Stimulated activated CD4-positive, alpha-beta T cell treated with anti-CD3 and anti-CD28 coated beads, Interleukin-1b, Interleukin-23, amount 100 ng/mL, for 24 hours (primary cell): ENCODE data around the gene GRIK5.
A peak's percentile ranks its signal among the peaks of the same experiment; 100 is the strongest.
"Not testable (repeated sequence)": the region's sequence is repeated elsewhere in the genome, so short reads cannot be mapped to it uniquely, and the experiment has no call there.

Experiments used
- DNase-seq, 4 experiments: peaks; one replicate each; pipeline ENCODE4 v3.0.0-alpha.2; 2020; ENCODE audit warnings: low read depth in 4 of 4, low spot score in 1 of 4

The GRIK5 gene

DNA sequence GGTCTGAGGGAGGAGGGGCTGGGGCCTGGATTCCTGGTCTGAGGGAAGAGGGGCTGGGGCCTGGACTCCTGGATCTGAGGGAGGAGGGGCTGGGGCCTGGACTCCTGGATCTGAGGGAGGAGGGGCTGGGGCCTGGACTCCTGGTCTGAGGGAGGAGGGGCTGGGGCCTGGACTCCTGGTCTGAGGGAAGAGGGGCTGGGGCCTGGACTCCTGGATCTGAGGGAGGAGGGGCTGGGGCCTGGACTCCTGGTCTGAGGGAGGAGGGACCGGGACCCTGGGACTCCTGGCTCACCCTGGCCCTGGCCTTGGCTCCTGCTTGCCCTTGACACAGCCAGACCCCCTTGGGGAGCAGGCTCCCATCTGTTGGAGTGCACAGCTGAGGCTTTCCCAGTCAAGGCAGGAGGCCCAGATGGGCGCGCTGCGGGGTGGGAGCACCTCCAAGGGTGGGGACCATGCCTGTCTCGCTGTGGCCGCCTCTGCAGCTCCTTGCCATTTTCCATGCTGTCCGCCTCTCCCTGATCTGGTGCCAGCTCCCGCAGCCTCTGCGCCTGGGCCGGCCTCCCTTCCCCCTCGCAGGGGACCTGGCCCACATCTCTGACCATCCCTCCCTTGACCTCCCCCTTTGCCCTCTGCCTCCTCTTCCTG, 78.0 kb downstream of the GRIK5 start:
- not testable (repeated sequence) for DNase-seq

DNA sequence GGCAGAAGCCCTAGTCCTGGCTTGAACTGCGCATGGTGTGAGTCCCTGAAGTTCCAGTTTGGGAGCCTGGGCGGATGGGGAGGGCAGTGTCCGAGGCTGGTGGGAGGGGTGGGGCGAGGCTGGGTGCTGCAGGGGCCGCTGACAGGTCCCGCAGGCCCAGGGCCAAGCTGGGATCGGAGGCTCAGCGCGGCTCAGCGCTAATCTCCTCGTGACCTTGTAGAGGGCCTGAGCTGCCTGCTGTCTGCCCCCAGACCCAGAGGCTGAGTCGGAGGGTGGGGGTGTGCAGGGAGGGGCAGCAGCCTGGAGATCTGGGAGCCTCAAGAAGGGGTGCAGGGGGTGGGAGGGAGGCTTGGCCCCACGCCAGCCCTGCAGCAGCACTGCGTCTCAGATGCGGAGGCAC, 79.0 kb downstream of the GRIK5 start:
- DNase-seq = no peak

DNA sequence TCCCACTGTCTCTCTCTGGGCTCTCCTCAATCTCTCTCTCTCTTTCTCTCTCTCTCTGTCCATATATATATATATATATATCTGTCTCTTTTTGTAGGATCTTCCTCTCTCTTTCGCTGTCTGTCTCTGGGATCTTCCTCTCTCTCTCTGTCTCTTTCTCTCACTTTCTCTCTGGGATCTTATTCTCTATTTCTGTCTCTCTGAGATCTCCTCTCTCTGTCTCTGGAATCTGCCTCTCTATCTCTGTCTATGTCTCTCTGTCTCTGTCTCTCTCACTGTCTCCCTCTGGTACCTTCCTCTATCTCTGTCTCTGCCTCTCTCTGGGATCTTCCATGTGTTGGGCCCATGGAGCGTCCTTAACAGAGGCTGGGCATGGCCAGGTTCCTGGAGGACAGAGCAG, 79.4 kb downstream of the GRIK5 start:
- DNase-seq = no peak

DNA sequence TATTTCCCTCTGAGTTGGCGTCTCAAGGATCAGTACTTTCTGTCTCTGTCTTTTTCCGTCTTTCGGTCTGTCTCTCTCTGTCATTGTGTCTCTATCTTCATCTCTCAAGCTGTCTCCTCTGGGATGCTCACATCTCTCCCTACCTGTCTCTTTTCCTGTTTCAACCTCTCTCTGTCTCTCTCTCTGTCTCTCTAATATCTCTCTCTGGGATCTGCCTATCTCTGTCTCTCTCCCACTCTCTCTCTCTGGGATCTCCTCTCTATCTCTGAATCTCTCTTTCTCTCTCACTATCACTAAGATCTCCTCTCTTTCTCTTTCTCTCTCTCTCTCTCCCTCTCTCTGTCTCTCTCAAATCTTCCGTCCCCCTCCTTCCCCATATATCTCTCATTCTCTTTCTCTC, 80.0 kb downstream of the GRIK5 start:
- no peak for DNase-seq

DNA sequence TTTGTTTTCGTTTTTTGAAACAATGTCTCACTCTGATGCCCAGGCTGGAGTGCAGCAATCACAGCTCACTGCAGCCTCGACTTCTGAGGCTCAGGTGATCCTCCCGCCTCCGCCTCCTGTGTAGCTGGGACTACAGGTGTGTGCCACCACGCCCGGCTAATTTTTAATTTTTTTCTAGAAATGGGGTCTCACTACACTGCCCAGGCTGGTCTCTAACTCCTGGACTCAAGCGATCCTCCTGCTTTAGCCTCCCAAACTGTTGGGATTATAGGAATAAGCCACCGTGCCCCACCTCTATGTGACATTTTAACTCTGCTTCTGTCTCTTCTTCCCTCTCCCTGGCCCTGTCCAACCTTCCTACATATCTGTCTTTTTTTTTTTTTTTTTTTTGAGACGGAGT, 81.1 kb downstream of the GRIK5 start:
- no peak for DNase-seq

DNA sequence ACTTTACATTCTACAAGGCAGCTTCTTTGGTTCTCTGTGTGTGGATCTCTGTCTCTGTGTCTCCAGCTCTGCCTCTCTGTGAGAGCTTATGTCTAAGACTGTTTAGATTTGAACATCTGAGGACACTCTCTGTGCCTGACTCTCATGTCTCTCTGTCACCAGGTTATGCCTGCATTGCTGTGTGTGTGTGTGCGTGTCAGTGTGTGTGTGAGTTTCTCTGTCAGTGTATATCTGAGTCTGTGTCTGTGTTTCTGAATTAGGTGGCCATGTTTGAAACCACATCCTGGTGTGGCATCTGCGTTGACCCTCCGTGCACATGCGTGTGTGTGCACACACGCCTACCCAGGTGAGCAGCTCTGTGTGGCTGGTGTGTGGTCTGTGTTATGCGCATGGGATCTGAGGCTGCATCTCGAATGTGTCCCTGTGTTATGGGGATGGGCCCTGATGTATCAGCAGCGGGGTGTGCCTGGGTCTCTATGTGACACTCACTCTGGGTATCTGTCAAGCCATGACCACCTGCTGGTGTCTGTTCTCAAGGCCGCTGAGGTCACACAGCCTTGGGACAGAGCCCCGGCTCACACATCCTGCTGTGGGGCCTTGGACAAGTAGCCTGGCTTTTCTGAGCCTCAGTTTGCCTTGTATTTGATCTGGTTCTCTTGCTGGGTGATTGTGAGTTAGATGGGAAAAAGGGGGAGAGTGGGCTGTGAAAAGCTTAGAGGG, 82.7 kb downstream of the GRIK5 start:
- DNase-seq = no peak

DNA sequence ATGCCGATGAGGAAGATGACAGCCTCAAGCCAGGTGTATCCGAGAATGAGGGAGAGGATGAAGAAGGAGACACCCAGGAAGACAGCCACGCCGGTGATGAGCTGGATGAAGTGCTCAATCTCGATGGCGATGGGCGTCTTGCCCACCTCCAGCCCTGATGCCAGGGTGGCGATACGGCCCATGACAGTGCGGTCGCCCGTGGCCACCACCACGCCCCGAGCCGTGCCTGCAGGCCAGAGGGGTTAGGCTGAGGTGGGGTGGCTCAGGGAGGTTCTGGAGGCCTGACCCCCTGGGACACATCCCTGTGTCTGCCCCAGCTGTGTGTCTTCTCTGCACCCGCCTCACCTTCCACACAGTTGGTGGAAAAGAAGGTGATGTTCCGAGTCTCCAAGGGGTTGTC, 85.0 kb downstream of the GRIK5 start:
- DNase-seq = no peak

DNA sequence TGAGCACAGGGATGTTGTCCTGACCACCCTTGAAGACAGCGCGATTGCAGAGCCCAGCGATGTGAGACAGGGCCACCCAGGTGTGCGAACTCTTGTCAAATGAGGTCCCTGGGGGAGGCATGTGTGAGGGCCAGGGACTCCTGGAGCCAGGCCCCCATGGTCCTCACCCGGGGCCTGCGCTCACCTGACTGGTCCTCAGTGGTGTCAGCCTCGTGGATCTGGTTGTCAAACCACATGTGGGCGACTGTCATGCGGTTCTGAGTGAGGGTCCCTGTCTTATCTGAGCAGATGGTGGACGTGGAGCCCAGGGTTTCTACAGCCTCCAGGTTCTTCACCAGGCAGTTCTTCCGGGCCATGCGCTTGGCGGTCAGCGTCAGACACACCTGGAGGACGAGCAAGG, 88.3 kb downstream of the GRIK5 start:
- DNase-seq = no peak

DNA sequence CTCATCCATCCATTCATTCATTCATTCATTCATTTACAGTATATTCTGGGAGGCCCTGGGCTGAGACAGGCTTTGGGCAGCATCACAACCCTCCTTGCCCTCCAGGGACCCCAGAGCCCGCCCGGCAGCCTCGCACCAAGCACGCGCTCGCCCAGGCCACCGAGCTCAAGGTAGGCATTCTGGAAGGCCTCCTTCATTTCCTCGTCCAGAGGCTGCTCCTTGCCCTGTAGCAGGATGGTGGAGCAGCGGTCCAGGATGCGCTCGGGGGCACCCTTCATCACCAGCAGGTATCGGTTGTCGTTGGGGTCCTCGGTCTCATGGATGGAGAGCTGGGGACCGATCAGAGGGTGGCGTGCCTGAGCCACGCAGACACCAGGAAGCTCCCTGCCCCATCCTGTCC, 91.5 kb downstream of the GRIK5 start:
- no peak for DNase-seq

DNA sequence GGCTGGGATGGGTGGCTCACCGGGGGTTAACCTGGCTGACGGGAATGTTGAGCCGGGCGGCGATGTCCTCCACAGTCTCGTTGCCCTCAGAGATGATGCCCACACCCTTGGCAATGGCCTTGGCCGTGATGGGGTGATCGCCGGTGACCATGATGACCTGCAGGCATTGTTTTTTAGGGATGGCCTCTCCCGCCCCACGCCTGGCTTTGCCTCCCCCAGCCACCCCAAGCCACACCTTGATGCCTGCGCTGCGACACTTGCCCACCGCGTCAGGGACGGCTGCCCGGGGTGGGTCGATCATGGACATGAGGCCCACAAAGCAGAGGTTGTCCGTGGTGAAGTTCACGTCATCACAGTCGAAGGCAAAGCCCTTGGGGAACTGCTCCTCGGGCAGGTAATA, 92.1 kb downstream of the GRIK5 start:
- DNase-seq = no peak

DNA sequence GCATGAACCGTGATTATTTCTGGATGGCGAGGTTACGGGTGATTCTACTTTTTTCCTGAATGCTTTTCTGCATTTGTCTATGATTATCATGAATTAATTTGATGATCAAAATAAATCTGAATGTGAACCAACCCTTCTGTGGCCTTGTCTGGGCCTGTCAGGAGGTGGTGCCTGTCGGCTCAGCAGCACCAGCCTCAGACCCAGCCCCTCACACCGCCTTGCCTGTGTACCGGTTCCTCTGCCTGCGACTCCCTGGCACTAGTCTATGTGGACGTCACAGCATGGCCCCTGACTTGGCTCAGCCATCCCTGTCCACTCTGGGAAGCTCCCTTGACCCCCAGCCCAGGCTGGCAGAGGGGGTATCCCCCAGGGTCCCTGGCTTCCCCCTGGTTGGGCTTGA, 95.4 kb downstream of the GRIK5 start:
- DNase-seq = no peak

DNA sequence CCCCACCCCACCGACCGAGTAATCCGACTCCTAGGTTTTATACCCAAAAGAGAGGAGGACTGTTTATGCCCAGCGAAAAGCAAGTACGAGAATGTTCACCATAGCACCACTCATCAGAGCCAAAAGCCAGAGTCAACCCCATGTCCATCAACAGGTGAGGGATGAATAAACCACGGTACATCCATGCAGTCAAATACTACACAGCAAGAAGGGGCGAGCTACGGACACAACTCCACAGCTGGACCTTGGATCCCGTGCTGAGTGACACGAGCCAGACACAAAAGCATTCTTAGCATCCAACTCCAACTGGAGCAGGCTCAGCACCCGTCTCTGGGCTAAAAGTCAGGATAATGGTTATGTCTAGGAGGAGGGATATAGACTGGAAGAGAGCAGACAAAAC, 98.6 kb downstream of the GRIK5 start:
- no peak for DNase-seq

DNA sequence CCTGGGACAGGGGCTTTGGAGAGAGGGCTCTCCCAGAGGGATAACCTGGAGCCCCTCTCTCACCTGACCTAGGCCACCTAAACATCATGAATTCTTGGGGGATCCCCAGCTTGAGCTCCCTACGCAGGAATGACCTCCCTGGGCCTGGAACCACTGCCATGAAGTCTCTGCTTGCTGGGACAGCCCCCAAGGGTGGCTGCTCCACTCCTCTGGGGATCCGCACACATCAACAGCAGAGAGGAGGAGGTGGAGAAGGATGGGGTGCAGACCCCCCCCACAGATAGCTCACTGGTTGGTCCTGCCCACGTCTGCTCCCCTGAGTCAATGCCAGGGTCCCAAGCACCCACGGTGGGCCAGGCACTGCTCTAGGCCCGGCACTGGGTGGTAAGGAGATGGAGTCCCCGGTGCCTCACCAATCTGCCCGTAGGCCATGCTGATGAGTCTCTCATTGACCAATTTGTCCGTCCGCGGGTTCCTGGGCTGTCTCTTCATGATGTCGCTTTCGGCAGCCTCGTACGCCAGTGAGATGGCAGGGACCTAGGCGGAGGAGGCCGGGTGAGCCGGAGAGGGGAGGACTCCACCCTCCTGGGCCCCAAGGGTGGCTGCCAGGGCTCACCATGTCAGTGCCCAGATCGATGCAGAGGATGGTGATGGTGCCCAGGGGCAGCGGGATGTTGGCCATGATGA, 100.1 kb downstream of the GRIK5 start:
- DNase-seq = no peak

DNA sequence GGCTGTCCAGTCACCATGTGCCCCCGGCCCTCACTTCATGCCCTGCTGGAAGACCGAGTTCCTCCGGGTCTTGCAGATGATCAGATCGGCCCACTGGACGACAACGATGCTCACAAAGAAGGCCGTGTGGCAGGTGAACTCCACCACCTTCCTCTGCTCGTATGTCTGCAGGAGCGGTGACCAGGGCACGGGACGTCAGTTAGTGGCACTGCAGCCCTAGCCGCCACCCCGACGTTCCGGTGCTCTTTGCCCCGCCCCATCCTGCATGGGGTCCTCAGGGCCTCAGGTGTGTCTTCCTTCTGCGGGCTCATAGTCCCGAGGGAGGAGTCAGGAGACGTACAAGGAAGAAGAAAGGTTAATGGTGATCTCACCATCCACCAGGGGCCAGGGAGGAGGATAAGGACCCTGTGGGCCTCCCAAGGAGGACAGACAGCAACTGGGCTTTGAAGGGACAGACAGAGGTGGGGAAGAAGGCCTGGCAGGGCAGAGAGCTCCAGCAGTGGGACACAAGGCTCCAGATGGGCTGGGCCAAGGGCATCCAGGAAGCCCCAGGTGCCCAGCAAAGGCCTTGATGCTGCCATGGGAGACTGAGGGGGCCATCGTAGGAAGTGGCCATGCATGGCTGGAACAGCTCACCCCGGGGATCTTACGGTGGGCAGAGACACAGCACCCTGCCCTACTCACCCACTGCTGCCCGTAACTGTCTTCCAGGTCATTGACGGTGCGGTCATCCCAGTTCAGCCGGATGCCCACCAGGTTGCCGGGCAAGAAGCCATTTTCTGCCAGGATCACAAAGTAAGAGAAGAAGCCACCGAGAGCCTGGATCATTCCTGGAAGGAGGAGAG, 101.0 kb downstream of the GRIK5 start:
- no peak for DNase-seq

DNA sequence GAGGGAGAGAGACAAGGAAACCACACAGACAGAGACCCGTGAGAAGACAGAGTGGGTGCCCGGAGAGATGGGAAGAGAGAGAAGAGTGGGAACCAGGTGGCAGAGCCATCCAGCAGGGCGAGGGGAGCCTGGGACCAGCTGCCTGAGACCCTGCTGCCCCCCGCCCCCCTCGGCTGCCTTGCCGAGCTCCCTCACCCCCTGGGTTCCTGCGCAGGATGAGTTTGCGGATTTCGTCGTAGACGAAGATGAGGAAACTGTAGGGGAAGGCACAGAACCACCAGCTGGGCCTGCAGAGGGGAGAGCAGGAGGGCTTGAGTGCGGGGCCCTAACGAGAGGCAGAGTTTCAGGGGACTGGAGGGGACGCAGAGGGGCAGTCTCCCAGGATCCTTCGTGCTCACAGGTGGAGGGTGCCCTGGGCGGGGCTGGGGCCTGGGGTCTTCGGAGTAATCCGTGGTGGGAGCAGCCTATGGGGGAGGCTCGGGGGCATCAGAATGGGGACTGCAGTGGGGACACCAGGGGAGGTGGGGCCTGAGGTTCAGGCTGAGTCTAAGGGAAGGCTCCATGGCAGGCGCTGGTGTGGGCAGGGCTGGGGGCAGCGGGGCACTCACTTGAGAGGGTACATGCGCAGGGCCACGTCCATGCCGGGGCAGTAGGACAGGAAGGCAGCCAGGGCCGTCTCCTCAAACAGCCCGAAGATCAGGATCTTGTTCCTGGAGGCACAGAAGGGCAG, 102.8 kb downstream of the GRIK5 start:
- DNase-seq = no peak

DNA sequence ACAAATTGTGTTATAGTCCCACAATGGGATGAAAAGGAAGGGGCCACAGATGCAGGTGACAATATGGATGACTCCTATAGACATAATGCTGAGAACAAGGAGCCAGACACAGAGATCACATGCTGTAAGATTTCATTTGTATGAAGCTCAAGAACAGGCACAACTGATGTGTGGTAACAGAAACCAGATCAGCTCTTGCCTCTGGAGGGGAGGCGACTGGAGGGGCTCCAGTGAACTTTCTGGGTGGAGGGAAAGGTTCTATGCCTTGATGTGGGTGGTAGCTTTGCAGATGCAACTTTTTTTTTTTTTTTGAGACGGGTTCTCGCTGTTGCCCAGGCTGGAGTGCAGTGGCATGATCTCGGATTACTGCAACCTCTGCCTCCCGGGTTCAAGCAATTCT, 104.9 kb downstream of the GRIK5 start:
- no peak for DNase-seq

DNA sequence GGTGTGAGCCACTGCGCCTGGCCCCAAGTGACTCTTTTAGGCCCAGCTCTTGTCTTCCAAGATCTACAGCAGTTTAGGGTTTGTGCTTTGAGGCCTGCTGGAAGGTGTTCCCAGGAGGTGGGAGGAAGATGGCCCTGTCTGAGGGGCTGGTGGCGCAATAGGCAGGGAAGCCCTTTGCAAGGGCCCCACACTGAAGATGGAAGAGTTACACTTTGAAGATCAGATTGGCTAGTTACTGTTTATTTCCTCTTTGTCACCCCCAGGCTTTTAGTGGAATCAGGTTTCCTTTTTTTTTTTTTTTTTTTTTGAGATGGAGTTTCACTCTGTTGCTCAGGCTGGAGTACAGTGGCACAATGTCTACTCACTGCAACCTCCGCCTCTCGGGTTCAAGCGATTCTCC, 109.0 kb downstream of the GRIK5 start:
- no peak for DNase-seq

DNA sequence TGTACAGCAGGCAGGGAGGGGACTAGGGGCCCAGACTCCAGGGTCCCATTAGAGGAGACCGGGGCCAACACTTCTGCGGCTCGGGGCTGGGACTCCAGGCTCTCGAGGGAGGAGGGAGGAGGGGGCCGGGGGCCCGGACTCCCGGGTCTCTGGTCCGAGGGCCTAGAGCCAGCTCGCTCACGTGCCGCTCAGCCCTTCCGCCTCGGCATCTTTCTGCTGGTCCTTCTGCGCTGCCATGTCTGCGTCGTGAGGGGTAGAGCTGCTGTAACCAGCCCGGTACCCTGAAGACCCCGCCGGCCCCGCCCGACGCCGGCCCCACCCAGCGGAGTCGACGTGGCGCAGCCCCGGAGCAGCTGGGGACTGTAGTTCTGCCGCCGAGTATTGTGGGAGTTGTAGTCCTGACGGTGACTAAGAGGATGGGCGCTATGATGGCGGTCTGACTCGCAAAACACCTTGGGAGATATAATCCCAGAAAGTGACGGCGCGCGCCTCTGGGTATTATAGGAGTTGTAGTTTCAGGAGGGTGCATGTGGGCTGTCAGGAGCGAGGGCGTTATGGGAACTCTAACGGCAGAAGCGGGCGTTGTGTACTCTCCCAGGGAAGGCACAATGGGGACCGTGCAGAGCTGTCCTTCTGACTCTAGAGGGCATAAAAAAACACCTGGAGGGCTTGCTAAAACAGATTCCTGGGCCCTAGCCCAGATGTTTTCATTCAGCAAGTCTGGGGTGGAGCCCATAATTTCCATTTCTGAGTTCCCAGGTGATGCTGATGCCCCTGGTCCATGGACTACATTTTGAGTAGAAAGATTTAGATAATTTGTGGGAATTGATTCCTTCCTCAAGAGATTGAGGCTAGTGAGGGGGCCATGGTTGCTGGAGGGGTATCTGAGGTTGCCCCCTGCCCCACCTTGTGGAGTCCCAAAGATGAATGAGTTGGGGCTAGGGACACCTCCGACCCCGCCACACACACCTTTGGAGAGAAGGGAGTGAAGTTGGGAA, 110.7 kb downstream of the GRIK5 start, which contains the start of gene RABAC1:
Gene RABAC1, minus strand, starts transcription at position 266 of the 998 bp plus-strand sequence. Its CDS starts 29 bp downstream, at position 237.
- DNase-seq = peak; percentile 68 to 89 (median 79)

DNA sequence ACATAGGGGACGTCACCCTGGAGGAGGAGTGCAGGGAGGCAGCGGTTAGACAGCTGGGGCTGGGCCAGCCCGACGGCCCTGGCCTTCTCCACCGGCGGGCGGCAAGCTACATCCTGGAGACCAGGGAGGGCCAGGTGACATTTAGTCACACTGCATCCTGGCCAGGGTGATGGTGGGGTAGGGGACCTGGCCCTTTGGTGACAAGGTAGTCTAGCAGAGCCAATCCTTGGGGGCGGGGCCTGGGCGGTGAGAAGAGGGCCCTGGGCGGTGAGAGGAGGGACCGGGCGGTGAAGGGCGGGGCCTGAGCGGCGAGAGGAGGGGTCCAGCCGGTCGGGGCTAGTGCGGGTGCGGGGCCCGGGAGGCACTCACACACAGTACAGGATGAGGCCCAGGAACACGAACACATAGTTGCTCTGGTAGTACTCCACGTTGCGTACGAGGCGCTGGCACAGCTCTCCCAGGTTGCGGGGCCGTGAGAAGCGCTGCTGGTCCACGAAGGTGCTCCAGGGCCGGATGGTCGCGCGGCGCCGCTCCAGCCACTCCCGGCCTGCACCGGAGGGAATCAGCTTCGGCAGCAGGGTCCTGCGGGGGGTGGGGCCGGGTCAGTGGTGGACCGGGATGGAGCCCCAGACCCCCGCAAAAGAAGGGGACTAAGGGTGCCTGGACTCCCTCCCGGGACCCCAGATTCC, 111.5 kb downstream of the GRIK5 start:
- DNase-seq = peak; percentile 62 to 86 (median 68)
